Central memory CD8-positive, alpha-beta T cell (primary cell): ENCODE data around the gene PSMD13.

Source experiments
- ATAC-seq: fragments of 150-1000 bp; cut with Tn5 transposase; replicated peaks from 2 replicates; pipeline ENCODE4 v1.10.0; 2022; ENCODE audit warnings: mild to moderate bottlenecking, moderate FRiP score, moderate number of reproducible peaks; ENCODE audit not compliant: poor library complexity, severe bottlenecking; ENCODE audit errors: extremely low read depth
- DNase-seq, 2 donors: peaks; one replicate each; pipeline ENCODE4 v3.0.0; 2021; ENCODE audit warnings: low spot score in 2 of 2
- H3K27ac Mint-ChIP-seq: one replicate; pipeline ENCODE4 v1.8.0; 2022; ENCODE audit warnings: low read depth, mild to moderate bottlenecking, moderate library complexity, mixed read lengths
- H3K27me3 Mint-ChIP-seq: one replicate; pipeline ENCODE4 v1.8.0; 2022; ENCODE audit warnings: mixed read lengths
- H3K36me3 Mint-ChIP-seq: one replicate; pipeline ENCODE4 v1.8.0; 2022; ENCODE audit warnings: mild to moderate bottlenecking, moderate library complexity, mixed read lengths; ENCODE audit not compliant: insufficient read depth
- H3K4me1 Mint-ChIP-seq: one replicate; pipeline ENCODE4 v1.8.0; 2022; ENCODE audit warnings: mixed read lengths
- H3K4me3 Mint-ChIP-seq: one replicate; pipeline ENCODE4 v1.8.0; 2022; ENCODE audit warnings: mild to moderate bottlenecking, moderate library complexity, mixed read lengths
- H3K9me3 Mint-ChIP-seq: one replicate; pipeline ENCODE4 v1.8.0; 2022; ENCODE audit warnings: mixed read lengths

Gene PSMD13

DNA sequence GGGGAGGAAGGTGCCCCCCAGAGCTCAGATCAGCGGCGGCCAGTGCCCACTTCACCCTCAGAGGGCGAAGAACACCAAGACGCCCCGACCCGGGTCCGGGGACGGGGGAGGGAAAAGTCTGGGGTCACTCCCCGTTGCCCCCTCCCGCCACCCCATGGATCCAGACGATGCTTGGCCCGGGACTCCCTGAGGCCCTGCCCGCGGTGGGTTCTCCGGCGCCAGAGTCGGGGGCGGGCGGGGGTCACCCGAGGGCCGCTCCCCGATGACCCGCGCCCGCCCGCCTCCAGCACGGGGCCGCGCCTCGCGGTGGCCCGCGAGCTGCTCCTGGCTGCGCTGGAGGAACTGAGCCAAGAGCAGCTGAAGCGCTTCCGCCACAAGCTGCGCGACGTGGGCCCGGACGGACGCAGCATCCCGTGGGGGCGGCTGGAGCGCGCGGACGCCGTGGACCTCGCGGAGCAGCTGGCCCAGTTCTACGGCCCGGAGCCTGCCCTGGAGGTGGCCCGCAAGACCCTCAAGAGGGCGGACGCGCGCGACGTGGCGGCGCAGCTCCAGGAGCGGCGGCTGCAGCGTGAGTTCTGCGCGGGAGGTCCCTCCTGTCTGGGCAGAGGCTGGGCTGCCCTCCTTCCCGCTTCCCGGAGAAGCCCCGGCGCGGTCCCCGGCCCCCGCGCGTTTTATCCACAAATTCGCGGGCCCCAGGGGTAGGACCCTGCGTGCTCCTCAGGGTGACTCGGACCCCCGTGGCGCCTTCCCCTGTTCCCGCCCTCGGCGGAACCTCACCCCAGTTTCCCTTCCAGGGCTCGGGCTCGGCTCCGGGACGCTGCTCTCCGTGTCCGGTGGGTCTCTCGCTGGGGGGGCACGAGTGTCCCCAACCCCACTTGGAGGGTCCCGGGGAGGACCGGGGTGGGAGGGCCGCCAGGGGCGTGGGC lies 42.5 kb downstream of the PSMD13 start:
- Mint-ChIP-seq H3K9me3 (no peaks in the 10 kb centered on the region), H3K4me3 (peak overlapping the region; percentile 82), H3K36me3 (peaks cover 11% of the 10 kb centered on the region), H3K4me1 (peaks cover 45% of the 10 kb centered on the region), H3K27me3 (peaks cover 8% of the 10 kb centered on the region), H3K27ac (peak overlapping the region; percentile 55)
- DNase-seq (no peak), ATAC-seq (no peak)

DNA sequence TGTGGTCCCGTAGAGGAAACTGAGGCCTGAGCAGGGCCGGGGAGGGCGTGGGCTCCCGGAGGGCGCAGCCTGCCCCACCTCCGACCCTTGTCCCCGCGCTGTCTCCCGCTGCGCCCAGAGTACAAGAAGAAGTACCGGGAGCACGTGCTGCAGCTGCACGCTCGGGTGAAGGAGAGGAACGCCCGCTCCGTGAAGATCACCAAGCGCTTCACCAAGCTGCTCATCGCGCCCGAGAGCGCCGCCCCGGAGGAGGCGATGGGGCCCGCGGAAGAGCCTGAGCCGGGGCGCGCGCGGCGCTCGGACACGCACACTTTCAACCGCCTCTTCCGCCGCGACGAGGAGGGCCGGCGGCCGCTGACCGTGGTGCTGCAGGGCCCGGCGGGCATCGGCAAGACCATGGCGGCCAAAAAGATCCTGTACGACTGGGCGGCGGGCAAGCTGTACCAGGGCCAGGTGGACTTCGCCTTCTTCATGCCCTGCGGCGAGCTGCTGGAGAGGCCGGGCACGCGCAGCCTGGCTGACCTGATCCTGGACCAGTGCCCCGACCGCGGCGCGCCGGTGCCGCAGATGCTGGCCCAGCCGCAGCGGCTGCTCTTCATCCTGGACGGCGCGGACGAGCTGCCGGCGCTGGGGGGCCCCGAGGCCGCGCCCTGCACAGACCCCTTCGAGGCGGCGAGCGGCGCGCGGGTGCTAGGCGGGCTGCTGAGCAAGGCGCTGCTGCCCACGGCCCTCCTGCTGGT lies 43.4 kb downstream of the PSMD13 start:
- H3K4me1 Mint-ChIP-seq, result peaks cover 45% of the 10 kb centered on the region
- no peaks in the 10 kb centered on the region for H3K9me3 Mint-ChIP-seq
- H3K27ac Mint-ChIP-seq, result no peak overlapping the region
- peak overlapping the region; percentile 82 for H3K4me3 Mint-ChIP-seq
- peaks cover 8% of the 10 kb centered on the region for H3K27me3 Mint-ChIP-seq
- ATAC-seq (peak; percentile 60), DNase-seq (no peak)
- H3K36me3 Mint-ChIP-seq, result peaks cover 13% of the 10 kb centered on the region

DNA sequence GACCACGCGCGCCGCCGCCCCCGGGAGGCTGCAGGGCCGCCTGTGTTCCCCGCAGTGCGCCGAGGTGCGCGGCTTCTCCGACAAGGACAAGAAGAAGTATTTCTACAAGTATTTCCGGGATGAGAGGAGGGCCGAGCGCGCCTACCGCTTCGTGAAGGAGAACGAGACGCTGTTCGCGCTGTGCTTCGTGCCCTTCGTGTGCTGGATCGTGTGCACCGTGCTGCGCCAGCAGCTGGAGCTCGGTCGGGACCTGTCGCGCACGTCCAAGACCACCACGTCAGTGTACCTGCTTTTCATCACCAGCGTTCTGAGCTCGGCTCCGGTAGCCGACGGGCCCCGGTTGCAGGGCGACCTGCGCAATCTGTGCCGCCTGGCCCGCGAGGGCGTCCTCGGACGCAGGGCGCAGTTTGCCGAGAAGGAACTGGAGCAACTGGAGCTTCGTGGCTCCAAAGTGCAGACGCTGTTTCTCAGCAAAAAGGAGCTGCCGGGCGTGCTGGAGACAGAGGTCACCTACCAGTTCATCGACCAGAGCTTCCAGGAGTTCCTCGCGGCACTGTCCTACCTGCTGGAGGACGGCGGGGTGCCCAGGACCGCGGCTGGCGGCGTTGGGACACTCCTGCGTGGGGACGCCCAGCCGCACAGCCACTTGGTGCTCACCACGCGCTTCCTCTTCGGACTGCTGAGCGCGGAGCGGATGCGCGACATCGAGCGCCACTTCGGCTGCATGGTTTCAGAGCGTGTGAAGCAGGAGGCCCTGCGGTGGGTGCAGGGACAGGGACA lies 44.1 kb downstream of the PSMD13 start:
- peaks cover 45% of the 10 kb centered on the region for H3K4me1 Mint-ChIP-seq
- peak overlapping the region; percentile 82 for H3K4me3 Mint-ChIP-seq
- peaks cover 8% of the 10 kb centered on the region for H3K27me3 Mint-ChIP-seq
- peak overlapping the region; percentile 8 for H3K27ac Mint-ChIP-seq
- no peaks in the 10 kb centered on the region for H3K9me3 Mint-ChIP-seq
- ATAC-seq, result peak; percentile 57
- DNase-seq, result no peak
- peaks cover 15% of the 10 kb centered on the region for H3K36me3 Mint-ChIP-seq

- Mint-ChIP-seq H3K27me3 (peaks cover 8% of the 10 kb centered on the region), H3K27ac (peak overlapping the region; percentile 44), H3K36me3 (peaks cover 17% of the 10 kb centered on the region), H3K9me3 (no peaks in the 10 kb centered on the region), H3K4me1 (peaks cover 45% of the 10 kb centered on the region), H3K4me3 (peak overlapping the region; percentile 82)
- ATAC-seq (no peak), DNase-seq (no peak)
Measured at GRCh38 chr11:281486-282161, 44.8 kb downstream of the PSMD13 start.

DNA sequence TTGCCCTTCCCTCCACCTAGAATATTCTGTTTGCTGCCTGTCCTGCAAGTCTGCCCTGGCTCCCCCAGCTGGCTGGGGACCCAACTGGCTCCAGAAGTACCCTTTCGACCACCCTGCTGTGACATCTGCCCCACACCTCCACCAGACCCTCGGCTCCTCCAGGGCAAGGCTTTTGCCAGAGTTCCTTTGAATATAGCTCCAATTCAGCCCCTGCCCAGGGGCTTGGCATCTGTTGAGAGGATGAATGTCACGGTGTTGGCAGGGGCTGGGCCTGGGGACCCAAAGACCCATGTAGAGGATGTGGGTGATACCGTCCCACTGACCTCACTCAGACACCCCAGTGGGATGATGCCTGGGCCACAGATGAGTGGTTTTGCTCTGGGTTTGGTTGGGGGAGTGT lies 45.4 kb downstream of the PSMD13 start:
- peaks cover 19% of the 10 kb centered on the region for H3K36me3 Mint-ChIP-seq
- peak overlapping the region; percentile 82 for H3K4me3 Mint-ChIP-seq
- DNase-seq (no peak), ATAC-seq (no peak)
- peaks cover 51% of the 10 kb centered on the region for H3K4me1 Mint-ChIP-seq
- H3K27ac Mint-ChIP-seq, result peak overlapping the region; percentile 44
- peaks cover 8% of the 10 kb centered on the region for H3K27me3 Mint-ChIP-seq
- H3K9me3 Mint-ChIP-seq, result no peaks in the 10 kb centered on the region

DNA sequence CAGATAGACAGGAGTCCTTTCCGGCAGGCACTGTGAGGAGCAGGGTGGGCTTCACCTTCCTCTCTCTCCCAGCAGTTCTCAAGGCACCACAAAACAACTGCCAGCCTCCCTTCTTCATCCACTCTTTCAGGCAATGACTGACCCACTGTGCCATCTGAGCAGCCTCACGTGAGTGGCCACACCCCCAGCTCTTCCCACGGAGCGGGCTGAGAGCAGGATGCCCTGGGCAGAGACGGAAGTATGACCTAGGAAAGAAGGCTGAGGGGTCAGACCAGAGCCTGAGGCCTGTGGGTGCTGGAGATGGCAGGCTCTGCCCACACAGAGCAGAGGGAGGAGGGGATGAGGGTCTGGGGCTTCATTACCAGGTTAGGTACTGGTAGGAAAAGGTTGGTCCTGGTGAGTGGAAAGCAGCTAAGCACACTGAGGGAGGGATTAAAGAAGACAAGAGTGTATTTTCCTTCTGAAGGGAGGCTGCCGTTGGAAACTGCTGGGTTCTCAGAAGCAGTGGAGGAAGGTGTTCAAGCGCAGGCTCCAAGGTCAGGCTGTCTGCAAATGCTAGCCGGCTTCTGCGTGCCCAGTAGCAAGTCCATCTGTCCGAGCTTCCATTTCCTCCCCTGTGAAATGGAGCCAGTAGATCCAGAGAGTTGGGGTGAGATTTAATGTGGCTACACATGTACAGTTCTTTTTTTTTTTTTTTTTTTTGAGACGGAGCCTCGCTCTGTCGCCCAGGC lies 46.0 kb downstream of the PSMD13 start:
- Mint-ChIP-seq H3K27ac (no peak overlapping the region), H3K4me1 (peaks cover 53% of the 10 kb centered on the region), H3K36me3 (peaks cover 25% of the 10 kb centered on the region), H3K4me3 (peak overlapping the region; percentile 82), H3K27me3 (peaks cover 8% of the 10 kb centered on the region), H3K9me3 (no peaks in the 10 kb centered on the region)
- ATAC-seq (no peak), DNase-seq (no peak)

DNA sequence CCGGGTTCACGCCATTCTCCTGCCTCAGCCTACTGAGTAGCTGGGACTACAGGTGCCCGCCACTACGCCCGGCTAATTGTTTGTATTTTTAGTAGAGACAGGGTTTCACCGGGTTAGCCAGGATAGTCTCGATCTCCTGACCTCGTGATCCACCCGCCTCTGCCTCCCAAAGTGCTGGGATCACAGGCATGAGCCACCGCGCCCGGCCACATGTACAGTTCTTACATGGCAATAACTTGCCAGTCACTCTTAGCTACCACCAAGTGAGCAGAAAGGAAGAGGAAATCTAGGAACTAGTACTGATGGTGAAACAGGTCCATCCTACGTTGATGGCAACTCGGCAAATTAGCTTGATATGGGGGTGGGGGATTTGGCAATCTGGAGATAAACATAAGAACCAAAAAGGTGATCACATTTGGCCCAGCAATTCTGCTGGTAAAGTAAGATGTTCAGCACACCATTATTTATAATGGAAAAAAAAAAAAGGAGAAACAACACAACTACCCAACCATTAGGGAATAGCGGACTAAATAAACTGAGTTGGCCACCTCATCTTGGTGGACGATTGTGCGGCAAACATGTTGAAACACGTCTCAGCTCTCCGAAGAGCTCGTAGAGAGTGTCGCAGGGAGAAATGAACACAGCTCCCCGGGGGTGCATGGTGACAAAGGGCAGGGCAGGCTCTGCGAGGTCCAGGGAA lies 46.8 kb downstream of the PSMD13 start:
- H3K4me1 Mint-ChIP-seq, result peaks cover 51% of the 10 kb centered on the region
- DNase-seq, result no peak
- H3K9me3 Mint-ChIP-seq, result no peaks in the 10 kb centered on the region
- H3K27me3 Mint-ChIP-seq, result peaks cover 8% of the 10 kb centered on the region
- ATAC-seq, result no peak
- H3K4me3 Mint-ChIP-seq, result peak overlapping the region; percentile 82
- no peak overlapping the region for H3K27ac Mint-ChIP-seq
- H3K36me3 Mint-ChIP-seq, result peaks cover 28% of the 10 kb centered on the region

DNA sequence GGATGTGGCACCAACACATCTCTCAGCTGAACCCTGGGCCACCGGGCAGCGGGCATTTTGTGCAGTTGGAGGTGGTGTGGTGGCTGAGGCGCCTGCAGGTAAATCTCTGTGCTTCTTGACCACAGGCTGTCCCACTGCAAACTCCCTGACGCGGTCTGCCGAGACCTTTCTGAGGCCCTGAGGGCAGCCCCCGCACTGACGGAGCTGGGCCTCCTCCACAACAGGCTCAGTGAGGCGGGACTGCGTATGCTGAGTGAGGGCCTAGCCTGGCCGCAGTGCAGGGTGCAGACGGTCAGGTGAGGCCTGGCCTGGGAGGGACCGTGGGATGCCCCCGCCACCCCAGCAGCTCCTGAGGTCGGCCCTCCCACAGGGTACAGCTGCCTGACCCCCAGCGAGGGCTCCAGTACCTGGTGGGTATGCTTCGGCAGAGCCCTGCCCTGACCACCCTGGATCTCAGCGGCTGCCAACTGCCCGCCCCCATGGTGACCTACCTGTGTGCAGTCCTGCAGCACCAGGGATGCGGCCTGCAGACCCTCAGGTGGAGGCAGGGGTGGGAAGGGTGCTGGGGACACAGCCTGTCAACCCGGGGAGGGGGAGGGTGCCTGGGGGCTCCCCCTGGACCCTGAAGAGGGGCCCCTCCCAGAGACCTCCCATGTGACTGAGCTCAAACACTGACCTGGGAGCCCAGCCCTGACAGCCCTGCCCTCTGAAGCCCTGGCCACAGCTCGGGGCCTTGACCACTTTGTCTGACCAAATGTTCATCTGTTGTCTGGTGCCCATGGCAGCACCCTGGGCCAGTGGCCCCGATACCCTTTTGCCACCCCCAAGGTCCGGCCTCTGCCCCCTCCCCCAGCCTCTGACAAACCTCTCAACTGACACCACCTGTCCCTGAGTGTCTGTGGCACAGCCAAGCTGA lies 47.6 kb downstream of the PSMD13 start:
- H3K27ac Mint-ChIP-seq, result no peak overlapping the region
- no peak for DNase-seq
- peaks cover 8% of the 10 kb centered on the region for H3K27me3 Mint-ChIP-seq
- ATAC-seq, result no peak
- peaks cover 49% of the 10 kb centered on the region for H3K4me1 Mint-ChIP-seq
- H3K9me3 Mint-ChIP-seq, result no peaks in the 10 kb centered on the region
- H3K36me3 Mint-ChIP-seq, result peaks cover 25% of the 10 kb centered on the region
- H3K4me3 Mint-ChIP-seq, result no peak overlapping the region

GRCh38 chr11:285021-285893 lies 48.5 kb downstream of the PSMD13 start:
- H3K9me3 Mint-ChIP-seq, result no peaks in the 10 kb centered on the region
- H3K36me3 Mint-ChIP-seq, result peaks cover 28% of the 10 kb centered on the region
- ATAC-seq (no peak), DNase-seq (no peak)
- peaks cover 8% of the 10 kb centered on the region for H3K27me3 Mint-ChIP-seq
- H3K27ac Mint-ChIP-seq, result no peak overlapping the region
- peak overlapping the region; percentile 99 for H3K4me3 Mint-ChIP-seq
- H3K4me1 Mint-ChIP-seq, result peaks cover 58% of the 10 kb centered on the region

DNA sequence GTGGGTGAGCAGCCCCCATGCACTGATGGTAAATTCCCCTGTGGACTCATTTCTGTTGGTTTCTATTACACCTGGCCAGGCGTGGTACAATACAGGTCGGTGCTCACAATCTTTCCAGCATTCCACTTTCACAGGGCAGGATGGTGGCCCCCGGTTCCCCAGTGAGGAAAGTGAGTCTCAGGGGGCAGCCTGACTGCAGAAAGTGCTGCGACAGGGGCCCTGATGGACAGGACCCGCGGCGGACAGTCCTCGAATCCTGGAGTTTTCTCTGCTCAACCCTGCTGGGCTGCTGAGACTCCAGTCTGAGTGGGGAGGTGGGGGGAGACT lies 49.1 kb downstream of the PSMD13 start:
- Mint-ChIP-seq H3K4me1 (peaks cover 60% of the 10 kb centered on the region), H3K27ac (no peak overlapping the region), H3K27me3 (peaks cover 8% of the 10 kb centered on the region), H3K9me3 (no peaks in the 10 kb centered on the region), H3K36me3 (peaks cover 28% of the 10 kb centered on the region), H3K4me3 (peak overlapping the region; percentile 99)
- DNase-seq, result no peak
- ATAC-seq, result no peak
